HG02973 (cell line): ENCODE data around the gene SMARCAL1.

Experiments
- ATAC-seq: cut with Tn5 transposase; IDR thresholded peaks from one replicate; pipeline ENCODE4 v1.9.1; 2021; ENCODE audit warnings: moderate library complexity; ENCODE audit not compliant: unreplicated experiment

SMARCAL1 gene

DNA sequence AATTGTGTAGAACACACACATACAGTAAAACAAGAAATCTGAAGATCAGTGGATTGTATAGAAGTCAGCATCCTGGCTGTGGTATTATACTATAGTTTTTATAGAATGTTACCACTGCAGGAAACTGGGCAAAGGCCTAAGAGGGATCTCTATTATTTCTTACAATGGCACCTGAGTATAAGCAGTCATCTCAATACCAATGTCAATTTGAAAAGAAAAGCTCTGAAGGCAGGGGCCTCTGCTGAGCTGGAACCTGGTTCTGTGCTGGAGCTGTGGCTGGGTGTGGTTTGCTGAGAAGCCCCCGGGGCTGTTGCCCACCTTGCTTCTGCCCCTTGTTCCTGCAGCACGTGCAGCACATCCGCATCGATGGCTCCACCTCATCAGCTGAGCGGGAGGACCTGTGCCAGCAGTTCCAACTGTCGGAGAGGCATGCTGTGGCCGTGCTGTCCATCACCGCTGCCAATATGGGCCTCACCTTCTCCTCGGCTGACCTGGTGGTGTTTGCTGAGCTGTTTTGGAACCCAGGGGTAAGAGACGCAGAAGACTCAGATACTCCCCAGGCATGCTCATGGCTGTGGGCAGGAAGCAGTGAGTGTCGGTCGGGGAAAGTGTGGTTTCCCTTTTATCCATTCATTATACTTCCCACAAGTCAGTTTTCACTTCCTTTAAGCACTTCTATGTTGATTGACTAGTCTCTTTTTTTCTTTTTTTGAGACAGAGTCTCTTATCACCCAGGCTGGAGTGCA is 62.8 kb downstream of the SMARCAL1 start:
- peak; percentile 80 for ATAC-seq

GRCh38 chr2:216475767-216476166 is 63.5 kb downstream of the SMARCAL1 start:
- no peak for ATAC-seq

- ATAC-seq = no peak
Measured at GRCh38 chr2:216477283-216478035, 65.2 kb downstream of the SMARCAL1 start.

DNA sequence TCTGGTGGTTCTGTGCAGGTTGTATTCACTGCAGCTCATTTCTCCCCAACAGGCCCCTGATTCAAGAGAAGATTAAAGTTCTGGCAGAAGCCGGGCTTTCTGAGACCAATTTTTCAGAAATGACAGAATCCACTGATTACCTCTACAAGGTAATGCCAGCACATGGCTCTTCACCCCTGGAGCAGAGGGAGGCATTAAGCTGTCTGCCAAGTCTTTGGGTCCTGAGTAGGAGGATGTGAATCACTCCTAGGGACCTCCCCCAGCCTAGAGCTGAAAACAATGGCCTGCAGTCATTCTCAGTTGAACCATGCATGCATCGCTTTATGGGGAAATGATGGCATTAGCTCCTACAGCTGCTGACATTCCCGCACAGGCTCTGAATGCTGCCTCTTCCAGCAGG is 65.9 kb downstream of the SMARCAL1 start:
- ATAC-seq = no peak

DNA sequence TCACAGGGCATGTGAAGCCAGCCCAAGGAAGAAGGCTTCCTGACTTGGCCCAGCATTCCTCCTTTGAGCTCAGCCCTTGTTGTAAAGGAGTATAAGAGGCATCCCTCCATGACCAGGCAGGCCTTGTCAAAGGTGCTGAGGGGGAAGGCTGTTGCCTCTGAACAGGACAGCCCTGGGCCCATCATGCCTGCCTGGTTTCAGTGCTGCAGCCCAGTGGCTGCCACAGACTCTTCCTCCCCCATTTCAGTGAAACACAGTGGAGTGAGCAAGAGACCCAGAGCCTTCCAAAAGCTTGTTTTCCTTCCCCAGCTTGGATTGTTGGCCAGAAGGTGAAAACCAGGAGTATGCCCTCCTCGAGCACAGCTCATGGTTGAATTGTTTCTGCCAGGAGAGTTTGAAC is 66.5 kb downstream of the SMARCAL1 start:
- ATAC-seq = no peak

DNA sequence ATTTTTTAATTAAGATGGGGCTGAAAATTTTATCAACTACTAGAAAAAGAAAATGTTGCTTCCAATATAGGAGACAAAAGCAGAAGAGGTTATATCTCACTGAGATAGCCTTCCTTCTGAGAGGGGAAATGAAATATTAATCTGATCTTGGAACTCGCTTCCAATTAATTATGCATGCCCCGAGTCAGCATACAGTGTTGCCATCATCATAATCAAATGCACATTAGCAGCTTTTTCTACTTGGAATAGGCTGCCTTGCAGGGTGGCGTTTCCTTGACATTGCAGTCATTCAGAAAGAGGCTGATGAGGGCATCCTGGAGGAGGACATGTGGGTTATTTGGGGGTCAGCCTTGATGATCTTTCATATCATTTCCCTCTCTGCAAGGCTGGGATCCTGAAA is 67.9 kb downstream of the SMARCAL1 start:
- ATAC-seq = no peak

DNA sequence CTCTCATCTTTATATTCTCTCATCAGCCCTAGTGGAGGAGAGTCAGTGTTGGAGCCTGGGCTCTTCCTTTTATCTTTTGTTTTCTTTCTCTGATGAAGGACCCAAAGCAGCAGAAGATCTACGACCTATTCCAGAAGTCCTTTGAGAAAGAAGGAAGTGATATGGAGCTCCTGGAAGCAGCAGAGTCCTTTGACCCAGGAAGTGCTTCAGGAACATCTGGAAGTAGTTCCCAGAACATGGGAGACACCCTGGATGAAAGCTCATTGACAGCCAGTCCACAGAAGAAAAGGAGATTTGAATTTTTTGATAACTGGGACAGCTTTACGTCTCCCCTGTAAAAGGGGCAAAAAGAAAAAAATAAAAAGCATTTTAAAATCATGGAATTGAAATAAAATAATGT is 70.4 kb downstream of the SMARCAL1 start:
- ATAC-seq = no peak

DNA sequence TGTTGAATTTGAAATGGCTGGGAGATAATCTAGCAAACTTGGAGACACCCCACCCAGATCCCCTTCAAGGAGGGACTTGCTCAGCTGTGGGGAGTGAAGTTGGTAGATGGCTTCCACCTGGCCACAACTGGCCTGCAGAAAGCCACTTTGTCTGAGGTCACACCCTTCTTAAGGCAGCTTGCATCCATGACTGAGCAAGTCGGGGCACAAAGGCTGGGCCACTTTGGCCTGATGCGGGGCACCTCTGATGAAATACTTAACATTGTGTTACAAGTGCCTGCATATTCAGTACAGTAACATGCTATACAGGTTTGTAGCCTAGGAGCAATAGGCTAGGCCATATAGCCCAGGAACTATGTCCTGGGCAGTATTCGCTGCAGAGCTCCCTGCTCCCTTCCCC is 73.0 kb downstream of the SMARCAL1 start:
- no peak for ATAC-seq

- no peak for ATAC-seq
Measured at GRCh38 chr2:216485745-216486144, 73.5 kb downstream of the SMARCAL1 start.

- no peak for ATAC-seq
Measured at GRCh38 chr2:216486271-216486670, 74.0 kb downstream of the SMARCAL1 start.

DNA sequence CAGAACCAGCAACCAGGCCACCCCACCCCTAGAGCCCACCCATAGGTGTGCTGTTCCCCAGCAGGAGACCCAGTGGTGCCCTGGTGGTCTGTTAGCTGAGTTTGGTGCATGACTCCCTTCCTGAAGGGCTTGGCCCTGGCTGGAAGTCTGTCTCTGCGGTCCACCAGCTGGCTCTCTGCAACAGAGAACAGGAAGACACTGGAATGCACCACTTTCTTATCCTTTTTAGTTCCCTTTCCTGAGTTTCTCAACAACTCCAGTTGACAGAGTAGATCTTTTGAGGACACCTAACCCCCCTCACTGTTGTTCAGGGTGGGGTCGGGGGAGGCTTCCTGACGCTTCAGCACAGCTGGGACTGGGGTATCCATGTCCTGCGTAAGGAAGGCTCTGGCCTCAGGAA is 74.4 kb downstream of the SMARCAL1 start:
- ATAC-seq = no peak

DNA sequence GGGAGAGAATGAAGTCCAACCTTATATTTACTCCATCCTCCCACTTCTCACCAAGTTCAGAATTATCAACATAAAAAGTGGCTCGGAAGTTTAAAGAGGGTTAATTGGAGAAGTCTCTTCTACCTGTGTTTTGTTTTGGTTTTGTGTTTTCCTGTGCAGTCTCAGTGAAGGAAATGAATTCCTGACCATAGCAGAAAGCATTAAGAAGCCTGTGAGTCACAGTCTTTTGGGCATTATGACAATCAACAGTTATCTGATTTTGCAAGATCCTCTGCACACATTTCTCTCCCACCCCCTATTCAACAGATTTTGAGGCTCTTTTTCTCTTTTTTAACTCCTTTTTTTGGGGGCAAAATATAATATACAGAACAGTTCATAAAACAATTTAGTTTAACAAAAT is 77.8 kb downstream of the SMARCAL1 start:
- no peak for ATAC-seq

GRCh38 chr2:216491793-216492596 is 79.7 kb downstream of the SMARCAL1 start:
- ATAC-seq = peak; percentile 86

GRCh38 chr2:216492597-216493333 is 80.5 kb downstream of the SMARCAL1 start:
- no peak for ATAC-seq

GRCh38 chr2:216493334-216493685 is 81.0 kb downstream of the SMARCAL1 start:
- no peak for ATAC-seq

DNA sequence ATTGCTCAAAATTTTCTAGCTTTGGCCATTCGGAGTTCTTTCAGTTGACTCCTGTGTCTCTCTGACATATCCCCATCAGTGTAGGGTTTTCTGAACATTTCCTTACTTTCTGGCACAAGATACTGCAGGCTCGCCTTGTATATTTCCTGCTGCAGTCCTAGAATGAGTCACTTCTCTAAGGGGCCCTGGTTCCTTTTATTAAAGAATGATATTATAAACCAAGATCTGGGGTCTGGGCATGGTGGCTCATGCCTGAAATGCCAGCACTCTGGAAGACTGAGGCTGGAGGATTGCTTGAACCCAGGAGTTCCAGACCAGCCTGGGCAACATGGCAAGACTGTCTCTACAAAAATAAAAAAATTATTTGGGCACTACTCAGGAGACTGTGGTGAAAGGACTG is 83.4 kb downstream of the SMARCAL1 start:
- no peak for ATAC-seq

GRCh38 chr2:216497382-216498069 is 85.2 kb downstream of the SMARCAL1 start:
- ATAC-seq = no peak

DNA sequence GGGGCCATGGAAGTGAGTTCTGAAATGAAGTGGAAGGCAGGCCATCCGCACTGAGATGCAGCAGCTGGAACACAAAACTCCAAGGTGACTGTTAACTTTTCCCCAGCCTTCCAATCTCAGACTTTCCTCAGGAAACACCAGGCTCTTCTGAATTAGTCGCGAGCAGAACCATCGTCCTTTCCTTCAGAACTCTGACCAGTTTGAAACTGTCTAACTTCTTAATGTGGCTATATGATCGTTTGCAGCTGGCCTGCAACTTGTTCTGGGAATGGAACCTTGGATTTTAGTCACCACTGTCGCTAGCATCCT is 85.7 kb downstream of the SMARCAL1 start:
- ATAC-seq = no peak

DNA sequence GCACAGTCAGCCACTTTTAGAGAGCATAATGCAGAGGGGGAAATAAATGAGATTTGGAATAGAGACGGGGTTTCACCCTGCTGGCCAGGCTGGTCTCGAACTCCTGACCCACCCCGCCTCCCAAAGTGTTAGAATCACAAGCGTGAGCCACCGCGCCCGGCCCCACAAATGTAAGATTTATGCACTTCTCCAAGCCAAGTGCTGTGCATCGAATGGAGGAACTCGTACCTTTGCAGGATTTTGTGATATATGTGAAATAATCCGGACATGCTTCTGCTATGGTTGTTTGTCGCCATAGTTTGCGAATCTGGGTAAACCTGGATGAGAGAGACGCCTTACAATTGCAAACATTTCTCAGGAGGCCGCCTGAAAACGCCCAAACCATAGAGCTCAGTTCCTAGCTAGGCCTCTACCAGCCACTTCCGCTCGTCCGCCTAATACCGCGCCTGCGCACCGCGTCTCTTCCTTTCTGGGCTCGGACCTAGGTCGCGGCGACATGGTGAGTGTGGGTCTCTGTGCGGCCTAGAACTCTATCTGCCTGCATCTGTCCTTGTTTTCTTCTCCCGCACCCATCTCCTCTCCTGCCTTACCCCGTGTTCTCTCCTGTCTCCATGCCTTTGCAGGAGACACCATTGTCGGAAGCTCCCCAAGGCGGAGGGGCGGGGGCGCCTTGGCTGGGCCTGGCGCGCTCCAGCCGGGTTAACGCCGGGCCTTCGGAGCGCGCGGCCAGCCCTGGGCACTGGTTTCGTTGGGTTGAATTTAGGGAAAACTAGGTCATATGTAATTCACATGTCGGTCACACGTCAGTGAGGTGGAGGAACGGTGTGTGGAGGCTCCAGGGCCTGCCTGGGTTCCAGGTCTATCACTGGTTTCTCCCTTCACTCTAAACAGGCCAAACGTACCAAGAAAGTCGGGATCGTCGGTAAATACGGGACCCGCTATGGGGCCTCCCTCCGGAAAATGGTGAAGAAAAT is 86.4 kb downstream of the SMARCAL1 start, which contains the start of gene RPL37A:
RPL37A (plus strand) TSS at position 466 of the 974 bp plus-strand sequence; CDS start at position 497, 31 bp downstream.
- ATAC-seq = peak; percentile 86
